Endothelial cell of umbilical vein (primary cell): ENCODE data around the gene MYO5B. TPM values are rescaled to one million over a fixed set of nuclear protein-coding genes. Genes with fewer than 3 reads are reported as not detected.

Experiments used
- BruUV-seq: library from RNA; stranded (reverse); fragments of 400-500 nt; replicated peaks from 2 replicates; lab custom pipeline; 2021; lab: Mats Ljungman, UMichigan
- CTCF ChIA-PET: fragments of 300-600, 350-600 bp; sonication (Branson Sonifier 250); formaldehyde crosslinking; loops from one replicate; lab custom pipeline; 2021; ENCODE audit warnings: antibody characterized with exemption, inconsistent platforms; lab: Charles Lee
- POLR2A ChIA-PET: fragments of 300-600, 350-600 bp; sonication (Branson Sonifier 250); formaldehyde crosslinking; loops from one replicate; lab custom pipeline; 2021; ENCODE audit warnings: antibody characterized with exemption, inconsistent platforms; lab: Charles Lee
- DNase-seq: peaks from one replicate; pipeline ENCODE4 v3.0.0-alpha.2; 2011; ENCODE audit warnings: low read depth, low spot score
- FAIRE-seq: peaks from 2 replicates; lab custom pipeline; 2011; peaks lifted over from hg19 to GRCh38; lab: Jason Lieb, UNC
- H2AFZ ChIP-seq: 2 replicates; pipeline ENCODE4 v1.6.0; 2012; ENCODE audit warnings: low read depth, low read length, control low read depth, inconsistent platforms
- H3K27ac ChIP-seq: 2 replicates; pipeline ENCODE4 v1.5.1; 2011; ENCODE audit warnings: low read depth, mild to moderate bottlenecking, control low read depth, low read length, moderate library complexity; ENCODE audit not compliant: insufficient read depth
- H3K27me3 ChIP-seq, 2 experiments: 2 replicates each; pipeline versions ENCODE4 v1.6.0 to v1.6.1; 2011; ENCODE audit warnings: low read length in 2 of 2, mixed read lengths in 1 of 2; ENCODE audit not compliant: control insufficient read depth in 2 of 2, insufficient read depth in 2 of 2
- H3K36me3 ChIP-seq, 2 experiments: 2 replicates in 1 of 2; 3 replicates in 1 of 2; pipeline ENCODE4 v1.5.1; 2011; ENCODE audit warnings: low read length in 2 of 2, mild to moderate bottlenecking in 1 of 2, moderate library complexity in 1 of 2; ENCODE audit not compliant: control insufficient read depth in 2 of 2, insufficient read depth in 2 of 2; ENCODE audit errors: extremely low read depth in 1 of 2
- H3K4me1 ChIP-seq: 3 replicates; pipeline ENCODE4 v1.5.1; 2011; ENCODE audit warnings: mild to moderate bottlenecking, low read length; ENCODE audit not compliant: control insufficient read depth, insufficient read depth; ENCODE audit errors: extremely low read depth
- H3K4me2 ChIP-seq: 2 replicates; pipeline ENCODE4 v1.6.1; 2011; ENCODE audit warnings: low read length, control low read depth, mixed read lengths; ENCODE audit not compliant: insufficient read depth
- H3K4me3 ChIP-seq, 3 experiments: fragments of 200-600 bp in 1 of 3; sonication (generic), shearing (Covaris generic) in 1 of 3; replicated peaks in 1 of 3; 2 replicates each; pipeline ENCODE4 v1.5.1; 2011 to 2016; ENCODE audit warnings: control low read depth in 3 of 3, low read length in 3 of 3, mild to moderate bottlenecking in 2 of 3, inconsistent platforms in 1 of 3, low read depth in 1 of 3, moderate library complexity in 1 of 3; ENCODE audit not compliant: insufficient read depth in 1 of 3
- H3K79me2 ChIP-seq: 2 replicates; pipeline ENCODE4 v1.6.0; 2012; ENCODE audit warnings: low read length, inconsistent platforms; ENCODE audit not compliant: control insufficient read depth, insufficient read depth
- H3K9ac ChIP-seq: replicated peaks from 2 replicates; pipeline ENCODE3; 2011; ENCODE audit warnings: low read length, control low read depth; ENCODE audit not compliant: insufficient read depth; ENCODE audit errors: extremely low read depth
- H3K9me1 ChIP-seq: replicated peaks from 3 replicates; pipeline ENCODE4 v1.6.0; 2011; ENCODE audit warnings: mild to moderate bottlenecking, low read length; ENCODE audit not compliant: control insufficient read depth, insufficient read depth; ENCODE audit errors: extremely low read depth
- H3K9me3 ChIP-seq: replicated peaks from 2 replicates; pipeline ENCODE4 v1.5.1; 2012; ENCODE audit warnings: low read length, inconsistent platforms; ENCODE audit not compliant: control insufficient read depth, insufficient read depth
- H4K20me1 ChIP-seq: replicated peaks from 2 replicates; pipeline ENCODE3; 2011; ENCODE audit warnings: mild to moderate bottlenecking, low read length; ENCODE audit not compliant: control insufficient read depth, insufficient read depth; ENCODE audit errors: extremely low read depth
- CTCF ChIP-seq, 2 donors: IDR thresholded peaks; 1 replicate in 1 of 2; 2 replicates in 1 of 2; pipeline ENCODE4 v1.5.1; 2011; ENCODE audit warnings: low read length in 2 of 2, mild to moderate bottlenecking in 2 of 2, moderate library complexity in 2 of 2, control low read depth in 1 of 2, inconsistent platforms in 1 of 2, low read depth in 1 of 2; ENCODE audit not compliant: insufficient read depth in 1 of 2; ENCODE audit errors: extremely low read depth in 1 of 2
- EZH2 ChIP-seq: IDR thresholded peaks from 2 replicates; pipeline ENCODE4 v1.6.1; 2012; ENCODE audit warnings: borderline replicate concordance, low read depth, mild to moderate bottlenecking, moderate library complexity, low read length, inconsistent platforms; ENCODE audit not compliant: severe bottlenecking
- FOS ChIP-seq: IDR thresholded peaks from 2 replicates; pipeline ENCODE4 v1.6.1; 2011; ENCODE audit warnings: mild to moderate bottlenecking, low read length, moderate library complexity, borderline replicate concordance; ENCODE audit not compliant: insufficient read depth
- GATA2 ChIP-seq: IDR thresholded peaks from 2 replicates; pipeline ENCODE4 v1.7.0; 2011; ENCODE audit warnings: low read depth, mild to moderate bottlenecking, moderate library complexity, mixed read lengths, low read length; ENCODE audit not compliant: insufficient read length, insufficient read depth
- JUN ChIP-seq: IDR thresholded peaks from 2 replicates; pipeline ENCODE4 v1.6.1; 2011; ENCODE audit warnings: borderline replicate concordance, low read depth; ENCODE audit not compliant: insufficient read length, insufficient read depth
- MYC ChIP-seq: IDR thresholded peaks from one replicate; pipeline ENCODE4 v1.6.1; 2011; ENCODE audit warnings: mild to moderate bottlenecking, low read depth, low read length
- POLR2A ChIP-seq: IDR thresholded peaks from 2 replicates; pipeline ENCODE4 v1.6.1; 2012; ENCODE audit warnings: low read depth, mild to moderate bottlenecking, control low read depth, low read length
- POLR2AphosphoS5 ChIP-seq: IDR thresholded peaks from 2 replicates; pipeline ENCODE4 v1.6.1; 2012; ENCODE audit warnings: low read depth, mild to moderate bottlenecking, control low read depth, low read length, moderate library complexity; ENCODE audit not compliant: insufficient read depth
- dilution Hi-C: fragments of 300-500 bp; cut with MboI; formaldehyde crosslinking; loops from one replicate; pipeline ENCODE4 v1.15.0; 2019; ENCODE audit warnings: low sequenced_read_pairs; ENCODE audit not compliant: extremely low pct_ligation_motif_present
- intact Hi-C: fragments of 100-400 bp; cut with micrococcal nuclease; formaldehyde crosslinking; loops from one replicate; pipeline ENCODE4 v1.10.0; 2022
- polyA plus RNA-seq, 4 experiments: library from polyadenylated mRNA; depleted of rRNA in 3 of 4; stranded (reverse) in 3 of 4; unstranded in 1 of 4; fragments of >200 nt; gene quantifications; 2 replicates each; pipeline versions ENCODE4 v1.2.1 to v1.2.3, GENCODE V29; 2011 to 2012; ENCODE audit warnings: missing spikeins in 1 of 4
- total RNA-seq: library from RNA; stranded (reverse); gene quantifications from 2 replicates; pipeline ENCODE4 v1.2.3, GENCODE V29; 2021
- TF ChIP-seq, protein P1 (sequence below): IDR thresholded peaks from 2 replicates; pipeline ENCODE4 v1.6.1; 2011; ENCODE audit not compliant: insufficient read depth, insufficient read length

MYO5B gene
- total and polyA plus RNA-seq, 2 donors (not counting 3 experiments of a cell fraction or from before 2014, with no cell fraction given), result 0.54 to 1.1 TPM

GRCh38 chr18:49838381-49838780, 356.6 kb downstream of the MYO5B start:
- H3K27ac ChIP-seq, result no peak overlapping the region
- BruUV-seq, result no TSS peak
- POLR2A ChIA-PET, result no interaction called here
- DNase-seq (no peak), FAIRE-seq (no peak)
- no peak overlapping the region for H3K4me3 ChIP-seq
- H3K4me1 ChIP-seq, result no peaks in the 10 kb centered on the region
- H3K27me3 ChIP-seq, result no peaks in the 10 kb centered on the region
- intact Hi-C loops (no loop called here), dilution Hi-C loops (no loop called here)
- no peak overlapping the region for H3K4me2 ChIP-seq
- TF ChIP-seq CTCF (IDR thresholded peaks at IDR 0.05; ENCODE audit: extremely low read depth in 1 of 2, insufficient read depth in 1 of 2, low read depth in 1 of 2, low read length in 2 of 2), result no peak
- no peak for TF ChIP-seq POLR2AphosphoS5
- TF ChIP-seq EZH2, result no peak
- no peak for TF ChIP-seq MYC
- TF ChIP-seq POLR2A, result no peak
- no peak for TF ChIP-seq FOS
- TF ChIP-seq JUN, result no peak
- TF ChIP-seq GATA2, result no peak
- TF ChIP-seq, protein P1, sequence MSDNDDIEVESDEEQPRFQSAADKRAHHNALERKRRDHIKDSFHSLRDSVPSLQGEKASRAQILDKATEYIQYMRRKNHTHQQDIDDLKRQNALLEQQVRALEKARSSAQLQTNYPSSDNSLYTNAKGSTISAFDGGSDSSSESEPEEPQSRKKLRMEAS, result no peak
- no peaks in the 10 kb centered on the region for H3K9me3 ChIP-seq
- no peak overlapping the region for H3K9ac ChIP-seq
- no peaks in the 10 kb centered on the region for H3K36me3 ChIP-seq
- no peaks in the 10 kb centered on the region for H3K79me2 ChIP-seq
- H3K9me1 ChIP-seq, result no peaks in the 10 kb centered on the region
- CTCF ChIA-PET, result interaction anchor here (1.3 kb wide), 1 partner anchor 327 kb away, joined by 3 read pairs; no protein-coding TSS in a partner anchor
- H4K20me1 ChIP-seq, result no peaks in the 10 kb centered on the region
- no peak overlapping the region for H2AFZ ChIP-seq
